Vagina (tissue), 2 donors: ENCODE results near the gene MOGAT1.

Experiments
- CTCF ChIP-seq, 3 experiments: fragments of 450-650 bp in 2 of 3; fragments of 200-600 bp in 1 of 3; sonication (generic) in 1 of 3; IDR thresholded peaks; one replicate each; pipeline ENCODE4 v1.5.1; 2017 to 2019; ENCODE audit warnings: antibody characterized with exemption in 3 of 3, mild to moderate bottlenecking in 2 of 3, moderate library complexity in 2 of 3
- POLR2AphosphoS5 ChIP-seq, 2 donors: sonication (generic); formaldehyde crosslinking; IDR thresholded peaks; one replicate each; pipeline ENCODE4 v1.9.0; 2017; ENCODE audit warnings: antibody characterized with exemption in 2 of 2, mild to moderate bottlenecking in 2 of 2, low read depth in 1 of 2; ENCODE audit not compliant: insufficient read depth in 1 of 2

- TF ChIP-seq CTCF (IDR thresholded peaks at IDR 0.05) (no peak), POLR2AphosphoS5 (IDR thresholded peaks at IDR 0.05; ENCODE audit: insufficient read depth in 1 of 2, low read depth in 1 of 2) (no peak)
These were observed 43.7 kb upstream of the MOGAT1 start for GRCh38 chr2:222627764-222628163.
